Stimulated activated CD8-positive, alpha-beta memory T cell treated with anti-CD3 and anti-CD28 coated beads, Interleukin-4, amount 100 ng/mL, for 4 hours (primary cell): ENCODE data around the gene AGAP3.

Source experiments
- DNase-seq, 2 donors: peaks; one replicate each; pipeline ENCODE4 v3.0.0-alpha.2; 2020; ENCODE audit warnings: low read depth in 2 of 2, low spot score in 1 of 2

AGAP3 gene

GRCh38 chr7:151073990-151074389 is 12.3 kb upstream of the AGAP3 start:
- no peak for DNase-seq

DNA sequence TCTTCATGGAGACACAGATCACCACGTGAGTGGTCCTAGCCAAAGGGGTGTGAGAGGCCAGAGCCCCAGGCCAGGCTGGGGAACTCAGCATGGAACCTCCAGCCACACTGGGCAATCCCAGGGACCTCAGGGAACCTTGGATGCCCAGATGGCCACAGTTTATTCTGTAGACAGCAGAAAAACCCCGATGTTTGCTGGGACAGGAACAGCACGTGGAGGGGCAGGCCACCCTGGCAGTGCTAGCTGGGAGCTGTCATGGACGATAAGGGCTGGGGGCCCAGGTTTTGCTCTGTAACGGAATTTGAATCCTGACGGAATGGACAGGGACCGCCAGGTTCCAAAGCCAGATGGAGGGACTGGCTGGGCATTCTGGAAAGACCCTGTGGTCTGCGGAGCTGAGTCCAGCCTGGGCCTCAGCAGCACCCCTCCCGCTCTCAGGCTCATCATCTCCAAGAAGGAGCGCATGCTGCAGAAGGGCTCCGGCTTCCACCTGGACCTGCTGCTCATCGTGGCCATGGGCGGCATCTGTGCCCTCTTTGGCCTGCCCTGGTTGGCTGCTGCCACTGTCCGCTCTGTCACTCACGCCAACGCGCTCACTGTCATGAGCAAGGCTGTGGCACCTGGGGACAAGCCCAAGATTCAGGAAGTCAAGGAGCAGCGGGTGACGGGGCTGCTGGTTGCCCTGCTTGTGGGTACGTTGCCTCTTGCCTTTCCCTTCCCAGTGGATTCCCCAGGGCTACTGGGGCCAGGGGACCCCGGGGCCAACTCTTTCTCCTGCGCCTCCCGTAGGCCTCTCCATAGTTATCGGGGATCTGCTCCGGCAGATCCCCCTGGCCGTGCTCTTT is 11.2 kb upstream of the AGAP3 start:
- DNase-seq = no peak

- DNase-seq = no peak
These were observed 10.7 kb upstream of the AGAP3 start for GRCh38 chr7:151075662-151075971.

- DNase-seq = no peak
These were observed 10.3 kb upstream of the AGAP3 start for GRCh38 chr7:151075978-151076426.

DNA sequence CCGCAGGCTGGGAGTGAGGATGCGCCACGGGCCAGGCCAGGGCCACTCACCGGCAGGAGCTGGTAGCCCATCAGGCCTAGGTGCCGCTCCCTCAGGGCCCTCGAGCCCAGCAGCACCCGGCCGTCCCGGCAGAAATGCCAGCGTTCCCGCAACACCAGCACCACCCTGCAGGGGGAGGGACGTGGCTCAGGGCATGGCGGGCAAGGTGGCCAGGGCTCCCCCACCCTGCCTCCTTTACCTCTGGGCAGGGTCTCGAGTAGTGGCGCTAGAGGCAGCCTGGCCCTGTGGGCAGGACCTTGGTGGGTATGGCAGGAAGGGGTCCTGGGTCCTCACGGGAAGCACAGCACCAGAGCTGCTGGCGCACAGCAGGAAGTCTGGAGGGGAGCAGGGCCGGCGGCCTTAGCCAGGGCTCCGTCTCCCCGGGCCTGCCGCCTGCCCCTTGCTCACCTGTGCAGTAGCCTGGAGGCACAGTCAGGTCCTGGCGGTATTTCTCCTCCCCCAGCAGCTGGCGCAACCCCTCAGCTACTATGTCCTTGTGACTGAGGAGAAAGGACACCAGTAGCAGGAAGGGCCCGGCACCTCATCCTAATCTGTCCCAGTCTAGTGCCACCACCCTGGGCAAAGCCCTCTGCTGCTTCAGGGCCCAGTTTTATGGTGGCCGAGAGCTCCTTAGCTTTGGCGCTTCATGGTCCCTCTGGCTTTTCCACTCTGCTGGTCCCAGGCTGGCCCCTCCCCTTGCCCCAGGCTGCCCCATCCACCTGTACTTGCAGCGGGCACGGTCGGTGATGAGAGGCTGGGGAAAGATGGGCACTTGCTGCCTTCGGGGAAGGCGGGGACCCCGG is 9.2 kb upstream of the AGAP3 start:
- DNase-seq = no peak

DNA sequence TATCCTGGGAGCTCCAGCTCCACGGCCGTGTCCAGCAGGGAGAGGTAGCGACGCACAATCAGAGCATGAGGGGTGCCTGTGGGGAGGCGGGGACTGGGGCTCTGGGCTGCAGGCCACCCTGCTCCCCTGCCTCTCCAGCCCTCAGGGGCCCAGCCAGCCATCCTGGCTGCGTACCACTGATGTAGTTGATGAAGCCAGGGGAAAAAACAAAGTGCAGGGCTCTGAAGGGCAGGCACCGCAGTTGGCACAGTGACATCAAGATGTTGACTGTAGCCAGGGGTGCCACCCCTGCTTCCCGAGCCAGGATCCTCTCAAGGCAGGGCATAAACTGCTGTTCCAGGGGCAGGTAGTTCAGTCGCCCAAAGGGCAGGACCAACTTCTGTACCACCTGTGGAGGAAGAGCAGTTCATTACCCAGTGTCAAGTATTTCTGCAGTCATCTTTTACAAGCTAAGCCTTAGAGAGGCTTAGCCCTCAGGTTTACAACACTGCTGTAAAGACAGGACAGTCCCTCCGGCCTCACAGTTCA is 8.5 kb upstream of the AGAP3 start:
- DNase-seq = no peak

GRCh38 chr7:151078233-151079040 is 7.8 kb upstream of the AGAP3 start:
- DNase-seq = no peak

- DNase-seq = no peak
These were observed 6.9 kb upstream of the AGAP3 start for GRCh38 chr7:151079199-151079910.

DNA sequence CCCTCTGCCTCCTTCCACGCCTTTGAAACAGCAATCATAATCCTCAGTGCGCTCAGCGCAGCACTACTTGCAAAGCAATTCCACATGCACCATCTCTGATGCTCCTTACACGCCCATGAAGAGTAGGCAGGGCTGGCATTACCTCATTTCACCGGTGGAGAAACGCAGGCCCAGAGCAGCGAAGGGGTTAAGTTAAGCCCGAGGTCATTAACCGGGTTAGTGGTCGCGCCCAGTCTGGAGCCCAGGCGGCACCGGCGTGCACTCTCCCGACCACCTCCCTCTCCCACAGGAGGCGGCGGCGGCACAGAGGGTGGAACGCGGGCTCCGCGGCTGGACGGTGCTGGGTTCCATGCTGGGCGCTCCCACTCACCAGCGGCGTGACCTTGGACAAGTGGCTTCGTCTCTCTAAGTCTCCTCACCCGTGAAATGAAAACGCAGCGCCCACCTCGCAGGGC is 6.2 kb upstream of the AGAP3 start:
- no peak for DNase-seq

DNA sequence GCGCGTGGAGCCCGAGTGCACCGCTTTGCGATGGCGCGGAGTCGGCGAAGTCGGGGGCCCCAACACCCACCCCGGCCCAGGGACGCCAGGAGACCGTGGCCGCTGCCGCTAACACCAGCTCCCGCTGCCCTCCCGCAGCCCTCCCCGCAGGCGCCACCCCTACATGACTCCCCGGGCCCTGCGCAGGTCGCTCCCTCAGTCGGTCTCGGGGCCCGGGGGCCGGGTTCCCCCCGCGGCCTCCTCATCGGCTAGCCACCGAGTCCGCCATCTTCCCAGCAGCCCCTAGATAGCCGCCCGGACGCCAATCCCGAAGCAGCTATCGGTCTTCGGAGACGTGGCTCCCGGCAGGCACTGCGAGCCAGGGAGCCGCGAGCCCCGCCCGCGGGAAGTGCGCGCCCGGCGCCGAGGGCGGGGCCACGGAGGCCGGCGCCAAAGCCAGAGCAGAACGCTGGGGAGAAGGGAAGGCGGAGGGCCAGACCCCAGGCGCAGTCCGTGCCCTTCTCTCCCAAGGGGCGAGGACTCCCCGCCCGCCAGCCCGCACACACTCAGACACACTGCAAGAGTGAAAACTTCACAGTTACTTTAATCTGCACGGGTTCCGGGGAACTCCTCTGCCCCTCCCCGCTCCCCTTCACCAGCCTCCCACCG is 5.6 kb upstream of the AGAP3 start, which contains the start of gene FASTK:
TSS of gene FASTK (minus strand) at position 288 of the 648 bp plus-strand sequence. CDS start at position 245, 43 bp downstream.
- peak; percentile 59 to 74 for DNase-seq

DNA sequence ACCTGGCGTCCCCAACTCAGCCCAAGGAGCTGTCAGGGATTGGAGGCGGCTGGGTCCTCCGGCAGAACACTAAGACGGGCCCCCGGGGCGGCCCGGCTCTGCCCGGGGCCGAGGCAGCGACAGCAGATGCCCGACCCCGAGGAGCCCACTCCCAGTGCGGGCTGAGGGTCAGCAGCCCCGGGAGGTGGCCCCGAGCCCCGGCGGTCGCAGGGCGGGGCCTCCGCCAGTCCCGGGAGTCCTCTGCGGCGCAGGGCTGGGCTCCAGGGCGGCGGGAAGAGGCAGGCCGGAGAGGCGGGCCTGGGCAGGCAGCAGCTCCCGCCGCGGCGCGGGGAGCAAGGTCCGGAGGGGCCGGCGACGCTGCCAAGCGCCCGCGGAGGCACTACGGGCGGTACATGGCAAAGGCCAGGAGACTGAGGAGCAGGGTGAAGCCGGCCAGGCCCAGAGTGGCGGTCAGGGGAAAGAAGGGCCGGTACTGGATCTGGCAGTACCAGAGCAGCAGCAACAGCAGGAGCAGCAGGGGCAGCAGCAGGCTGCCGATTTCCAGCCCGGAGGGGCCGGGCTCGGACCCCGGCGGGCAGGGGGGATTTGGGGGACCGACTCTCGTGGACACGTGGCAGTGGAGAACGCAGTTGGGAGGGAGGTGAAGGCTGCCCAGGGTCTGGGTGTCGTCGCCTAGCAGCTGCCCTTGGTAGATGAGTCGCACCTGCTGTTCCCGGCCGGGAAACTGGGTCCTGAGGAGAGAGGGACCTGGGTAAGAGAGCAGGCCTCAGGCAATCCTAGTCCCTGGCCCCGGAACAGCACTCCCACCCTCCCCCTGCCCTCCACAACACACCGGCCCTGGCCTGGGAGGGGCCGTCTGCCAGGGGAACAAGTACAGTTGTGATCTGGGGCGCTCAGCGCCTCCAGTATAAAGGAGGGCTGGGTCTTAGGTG is 4.8 kb upstream of the AGAP3 start:
- no peak for DNase-seq

DNA sequence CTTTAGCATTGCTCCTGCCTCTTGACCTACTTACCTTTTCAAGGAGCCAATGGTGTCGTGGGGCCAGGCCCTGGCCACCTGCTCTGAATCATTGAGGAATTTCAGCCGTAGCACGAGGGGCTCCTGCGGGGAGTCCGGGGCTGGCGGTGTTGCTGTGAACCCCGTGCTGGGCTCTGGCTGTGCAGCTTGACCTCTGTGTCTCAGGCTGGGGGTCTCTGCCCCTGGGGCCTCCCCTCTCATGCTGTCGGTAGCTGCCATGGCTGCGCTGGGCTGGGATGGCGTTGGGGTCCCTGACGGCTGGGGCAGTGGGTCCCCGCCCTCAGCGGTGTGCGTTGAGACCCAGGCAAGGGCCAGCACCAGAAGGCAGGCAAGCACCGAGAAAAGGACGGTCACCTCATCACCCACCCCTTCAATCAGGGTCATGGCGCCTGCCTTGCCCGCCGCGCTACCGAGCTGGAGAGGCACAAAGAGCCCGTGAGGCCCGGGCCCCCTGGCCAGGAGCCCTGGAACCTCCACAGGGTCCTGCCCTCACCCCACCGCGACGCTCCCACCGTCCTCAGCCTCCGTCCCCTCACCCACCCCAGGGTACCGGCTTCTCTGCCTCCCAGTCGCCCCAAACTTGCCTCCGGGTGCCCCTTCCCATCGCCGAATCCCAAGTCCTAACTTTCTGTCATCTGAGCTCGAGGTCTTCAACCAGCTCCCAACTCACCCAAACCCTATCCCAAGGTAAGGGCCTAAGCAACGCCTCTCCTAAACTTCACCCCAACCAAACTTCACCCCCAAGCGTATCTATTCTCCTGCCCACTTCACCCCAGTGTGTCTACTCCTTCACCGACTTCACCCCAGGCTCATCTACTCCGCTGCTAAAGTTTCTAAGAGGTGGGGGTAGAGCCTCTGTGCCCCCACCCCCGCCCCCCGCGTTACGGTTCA is 3.9 kb upstream of the AGAP3 start:
- DNase-seq = no peak

- peak; percentile 63 to 78 for DNase-seq
These were observed 3.0 kb upstream of the AGAP3 start, which contains the start of gene TMUB1 for GRCh38 chr7:151083071-151083823. TSS of gene TMUB1 (minus strand) at chr7:151083493. CDS start at chr7:151082563, 930 bp downstream.

DNA sequence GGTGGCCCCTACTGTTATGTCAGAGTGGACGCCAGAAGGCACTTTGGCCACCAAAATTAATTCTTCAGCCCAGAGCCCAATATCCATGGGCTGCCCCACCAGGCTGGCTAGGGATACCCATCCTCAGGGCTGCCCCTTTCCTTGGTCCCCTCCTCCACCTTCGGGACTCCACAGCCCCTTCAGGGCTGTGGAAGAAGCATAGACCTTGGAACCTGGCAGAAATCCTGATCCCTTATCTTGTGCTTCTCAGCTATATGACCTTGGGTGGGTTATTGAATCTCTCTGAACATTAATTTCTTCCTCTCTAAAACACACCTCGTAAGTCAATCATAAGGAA is 2.5 kb upstream of the AGAP3 start:
- no peak for DNase-seq

DNA sequence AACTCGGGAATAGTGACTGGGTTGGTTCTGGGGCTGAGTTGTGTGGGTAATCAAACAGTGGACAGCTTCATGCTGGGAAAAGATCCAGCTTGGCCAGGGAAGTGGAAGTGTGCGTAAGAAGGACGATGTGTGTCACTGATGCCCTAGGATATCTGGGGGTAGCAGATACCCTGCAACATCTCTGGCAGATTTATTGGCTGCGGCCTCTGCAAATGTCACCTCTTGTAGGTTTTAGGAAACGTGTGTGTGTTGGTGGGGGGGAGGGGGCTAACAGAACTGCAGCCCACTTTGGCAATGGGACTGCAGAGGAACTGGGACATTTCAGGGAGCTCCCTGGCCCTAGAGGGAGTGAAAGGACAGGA is 965 bp upstream of the AGAP3 start:
- DNase-seq = no peak

GRCh38 chr7:151086802-151087244 is 548 bp downstream of the AGAP3 start:
- DNase-seq = no peak
